ENCODE data around the gene KIAA0586.

KIAA0586 gene

GRCh38 chr14:58439476-58439875 is 12.0 kb downstream of the KIAA0586 start:
- H3K36me3 ChIP-seq, result peaks cover 31% of the 10 kb centered on the region
- peak overlapping the region; percentile 41 for H3K27ac ChIP-seq
- TF ChIP-seq CTCF (IDR thresholded peaks at IDR 0.05), result no peak
- H3K9me3 ChIP-seq, result no peaks in the 10 kb centered on the region
- peaks cover 14 to 15% of the 10 kb centered on the region in 2 experiments for H3K4me1 ChIP-seq (ENCODE audit: control insufficient read depth in 1 of 2, insufficient read depth in 1 of 2, low read depth in 1 of 2, low read length in 1 of 2)
- no peak overlapping the region for H3K4me3 ChIP-seq (ENCODE audit: low read depth in 1 of 2, low read length in 1 of 2)
- H3K27me3 ChIP-seq, result no peaks in the 10 kb centered on the region

GRCh38 chr14:58444627-58445026 is 17.1 kb downstream of the KIAA0586 start:
- no peak overlapping the region for H3K27ac ChIP-seq
- H3K4me1 ChIP-seq (ENCODE audit: control insufficient read depth in 1 of 2, insufficient read depth in 1 of 2, low read depth in 1 of 2, low read length in 1 of 2), result peaks cover 1 to 2% of the 10 kb centered on the region in 2 experiments
- H3K9me3 ChIP-seq, result no peaks in the 10 kb centered on the region
- peaks cover 43% of the 10 kb centered on the region for H3K36me3 ChIP-seq
- TF ChIP-seq CTCF (IDR thresholded peaks at IDR 0.05), result no peak
- H3K27me3 ChIP-seq, result no peaks in the 10 kb centered on the region
- no peak overlapping the region for H3K4me3 ChIP-seq (ENCODE audit: low read depth in 1 of 2, low read length in 1 of 2)

GRCh38 chr14:58455593-58456265 is 28.2 kb downstream of the KIAA0586 start:
- H3K4me3 ChIP-seq (ENCODE audit: low read depth in 1 of 2, low read length in 1 of 2), result no peak overlapping the region
- H3K4me1 ChIP-seq (ENCODE audit: control insufficient read depth in 1 of 2, insufficient read depth in 1 of 2, low read depth in 1 of 2, low read length in 1 of 2), result no peaks in the 10 kb centered on the region
- no peaks in the 10 kb centered on the region for H3K9me3 ChIP-seq
- no peaks in the 10 kb centered on the region for H3K27me3 ChIP-seq
- H3K27ac ChIP-seq, result no peak overlapping the region
- no peak for TF ChIP-seq CTCF (IDR thresholded peaks at IDR 0.05)
- H3K36me3 ChIP-seq, result peaks cover 64% of the 10 kb centered on the region

DNA sequence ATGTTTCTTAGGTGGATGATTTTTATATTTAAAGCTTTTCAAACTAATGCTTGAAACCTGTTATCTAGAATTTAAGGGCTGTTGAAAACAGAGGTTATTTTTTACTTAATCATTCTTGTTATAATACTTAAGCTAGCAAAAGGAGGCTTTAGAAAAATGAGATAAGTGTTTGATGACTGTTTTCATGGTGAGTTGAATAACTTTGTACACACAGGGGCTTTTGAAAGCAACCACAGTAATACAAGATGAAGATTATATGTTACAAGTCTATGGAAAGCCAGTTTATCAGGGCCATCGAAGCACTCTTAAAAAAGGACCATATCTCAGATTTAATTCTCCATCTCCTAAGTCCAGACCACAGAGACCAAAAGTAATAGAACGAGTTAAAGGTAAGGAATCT is 33.3 kb downstream of the KIAA0586 start:
- Histone ChIP-seq H3K27ac (no peak overlapping the region), H3K4me3 (ENCODE audit: low read depth in 1 of 2, low read length in 1 of 2) (no peak overlapping the region), H3K4me1 (ENCODE audit: control insufficient read depth in 1 of 2, insufficient read depth in 1 of 2, low read depth in 1 of 2, low read length in 1 of 2) (no peaks in the 10 kb centered on the region), H3K36me3 (peaks cover 52% of the 10 kb centered on the region), H3K9me3 (no peaks in the 10 kb centered on the region), H3K27me3 (no peaks in the 10 kb centered on the region)
- TF ChIP-seq CTCF (IDR thresholded peaks at IDR 0.05), result no peak

- Histone ChIP-seq H3K36me3 (peaks cover 46% of the 10 kb centered on the region), H3K27me3 (no peaks in the 10 kb centered on the region), H3K27ac (no peak overlapping the region), H3K4me3 (ENCODE audit: low read depth in 1 of 2, low read length in 1 of 2) (no peak overlapping the region), H3K4me1 (ENCODE audit: control insufficient read depth in 1 of 2, insufficient read depth in 1 of 2, low read depth in 1 of 2, low read length in 1 of 2) (no peaks in the 10 kb centered on the region), H3K9me3 (no peaks in the 10 kb centered on the region)
- no peak for TF ChIP-seq CTCF (IDR thresholded peaks at IDR 0.05)
These were observed 35.6 kb downstream of the KIAA0586 start for GRCh38 chr14:58463147-58463546.

Data from neutrophil (primary cell).